IMR-90 (cell line): Measurements from ENCODE around the gene HSD17B14.

Experiments
- BHLHE40 ChIP-seq: fragments of 150-350 bp; IDR thresholded peaks from 2 replicates; pipeline ENCODE4 v1.6.1; 2016; ENCODE audit warnings: mild to moderate bottlenecking, low read depth, low read length
- CEBPB ChIP-seq: IDR thresholded peaks from 2 replicates; pipeline ENCODE4 v1.6.1; 2012; ENCODE audit warnings: low read depth, low read length, improper control_type of control experiment
- CHD1 ChIP-seq: IDR thresholded peaks from 2 replicates; pipeline ENCODE4 v1.6.1; 2012; ENCODE audit warnings: low read depth, low read length, improper control_type of control experiment
- CTCF ChIP-seq: conservative IDR thresholded peaks from 2 replicates; pipeline ENCODE4 v1.5.1; 2012; ENCODE audit warnings: mild to moderate bottlenecking, low read depth, low read length, improper control_type of control experiment
- ELK1 ChIP-seq: fragments of 150-350 bp; IDR thresholded peaks from 2 replicates; pipeline ENCODE4 v1.6.1; 2016; ENCODE audit warnings: low read depth, mild to moderate bottlenecking, low read length, moderate library complexity, borderline replicate concordance
- MXI1 ChIP-seq: IDR thresholded peaks from 2 replicates; pipeline ENCODE4 v1.6.1; 2012; ENCODE audit warnings: low read depth, mild to moderate bottlenecking, low read length, moderate library complexity, borderline replicate concordance
- POLR2A ChIP-seq: IDR thresholded peaks from 2 replicates; pipeline ENCODE4 v1.6.1; 2012; ENCODE audit warnings: mild to moderate bottlenecking, low read depth, low read length
- RAD21 ChIP-seq: IDR thresholded peaks from 2 replicates; pipeline ENCODE4 v1.6.1; 2012; ENCODE audit warnings: low read length, improper control_type of control experiment
- RFX5 ChIP-seq: IDR thresholded peaks from 2 replicates; pipeline ENCODE4 v1.8.0; 2012; ENCODE audit warnings: low read depth, mild to moderate bottlenecking, low read length, moderate library complexity
- SMC3 ChIP-seq: fragments of 150-350 bp; IDR thresholded peaks from 2 replicates; pipeline ENCODE4 v1.6.1; 2016; ENCODE audit warnings: low read depth, mild to moderate bottlenecking, antibody characterized with exemption, low read length, moderate library complexity

DNA sequence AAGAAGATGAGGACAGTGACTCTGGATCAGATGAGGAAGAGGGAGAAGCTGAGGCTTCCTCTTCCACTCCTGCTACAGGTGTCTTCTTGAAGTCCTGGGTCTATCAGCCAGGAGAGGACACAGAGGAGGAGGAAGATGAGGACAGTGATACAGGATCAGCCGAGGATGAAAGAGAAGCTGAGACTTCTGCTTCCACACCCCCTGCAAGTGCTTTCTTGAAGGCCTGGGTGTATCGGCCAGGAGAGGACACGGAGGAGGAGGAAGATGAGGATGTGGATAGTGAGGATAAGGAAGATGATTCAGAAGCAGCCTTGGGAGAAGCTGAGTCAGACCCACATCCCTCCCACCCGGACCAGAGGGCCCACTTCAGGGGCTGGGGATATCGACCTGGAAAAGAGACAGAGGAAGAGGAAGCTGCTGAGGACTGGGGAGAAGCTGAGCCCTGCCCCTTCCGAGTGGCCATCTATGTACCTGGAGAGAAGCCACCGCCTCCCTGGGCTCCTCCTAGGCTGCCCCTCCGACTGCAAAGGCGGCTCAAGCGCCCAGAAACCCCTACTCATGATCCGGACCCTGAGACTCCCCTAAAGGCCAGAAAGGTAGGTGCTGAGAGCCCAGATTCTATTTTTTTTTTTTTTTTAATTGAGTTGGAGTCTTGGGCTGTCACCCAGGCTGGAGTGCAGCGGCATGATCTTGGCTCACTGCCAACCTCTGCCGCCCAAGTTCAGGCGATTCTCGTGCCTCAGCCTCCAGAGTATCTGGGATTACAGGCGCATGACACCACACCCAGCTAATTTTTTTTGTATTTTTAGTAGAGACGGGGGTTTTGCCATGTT lies 38.2 kb upstream of the HSD17B14 start:
- TF ChIP-seq CTCF = no peak
- TF ChIP-seq RAD21 = no peak
- peak; percentile 98 for TF ChIP-seq CHD1
- TF ChIP-seq CEBPB = no peak
- TF ChIP-seq SMC3 = no peak
- TF ChIP-seq POLR2A = peak; percentile 72
- no peak for TF ChIP-seq RFX5
- TF ChIP-seq MXI1 = no peak
- 0 out of 2 replicates have a peak, but pooled peaks have one; percentile 39 for TF ChIP-seq BHLHE40
- no peak for TF ChIP-seq ELK1
